ENCODE data around the gene RUVBL2. TPM values are rescaled to one million over a fixed set of nuclear protein-coding genes. Genes with fewer than 3 reads are reported as not detected.
A peak's percentile ranks its signal among the peaks of the same experiment; 100 is the strongest.

Gene RUVBL2
- total RNA-seq, 4 donors from 2014 or later: 69.2 to 120 (median 78.5) TPM

- H3K4me1 ChIP-seq: peaks cover 0 to 36% (median 24%) of the 10 kb centered on the region in 4 donors
- WGBS, 2 donors: 80 to 82% methylated on average over 19 of the region's 19 CpGs
- H3K9me3 ChIP-seq: no peaks in the 10 kb centered on the region
- H3K36me3 ChIP-seq: peaks cover 0 to 24% (median 0%) of the 10 kb centered on the region in 3 donors
- H3K4me3 ChIP-seq: no peak overlapping the region
- peak overlapping the region in 2 of 4 donors; percentile 92 to 97 for H3K27ac ChIP-seq
- H3K27me3 ChIP-seq: no peaks in the 10 kb centered on the region
- no peak for DNase-seq (ENCODE audit: low spot score in 2 of 2)
- TF ChIP-seq EP300 (IDR thresholded peaks at IDR 0.05): no peak
- no peak for TF ChIP-seq POLR2A (IDR thresholded peaks at IDR 0.05)
- TF ChIP-seq, protein P1, sequence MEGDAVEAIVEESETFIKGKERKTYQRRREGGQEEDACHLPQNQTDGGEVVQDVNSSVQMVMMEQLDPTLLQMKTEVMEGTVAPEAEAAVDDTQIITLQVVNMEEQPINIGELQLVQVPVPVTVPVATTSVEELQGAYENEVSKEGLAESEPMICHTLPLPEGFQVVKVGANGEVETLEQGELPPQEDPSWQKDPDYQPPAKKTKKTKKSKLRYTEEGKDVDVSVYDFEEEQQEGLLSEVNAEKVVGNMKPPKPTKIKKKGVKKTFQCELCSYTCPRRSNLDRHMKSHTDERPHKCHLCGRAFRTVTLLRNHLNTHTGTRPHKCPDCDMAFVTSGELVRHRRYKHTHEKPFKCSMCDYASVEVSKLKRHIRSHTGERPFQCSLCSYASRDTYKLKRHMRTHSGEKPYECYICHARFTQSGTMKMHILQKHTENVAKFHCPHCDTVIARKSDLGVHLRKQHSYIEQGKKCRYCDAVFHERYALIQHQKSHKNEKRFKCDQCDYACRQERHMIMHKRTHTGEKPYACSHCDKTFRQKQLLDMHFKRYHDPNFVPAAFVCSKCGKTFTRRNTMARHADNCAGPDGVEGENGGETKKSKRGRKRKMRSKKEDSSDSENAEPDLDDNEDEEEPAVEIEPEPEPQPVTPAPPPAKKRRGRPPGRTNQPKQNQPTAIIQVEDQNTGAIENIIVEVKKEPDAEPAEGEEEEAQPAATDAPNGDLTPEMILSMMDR (IDR thresholded peaks at IDR 0.05): no peak
Observed at GRCh38 chr19:48961051-48961649, 32.5 kb upstream of the RUVBL2 start.

DNA sequence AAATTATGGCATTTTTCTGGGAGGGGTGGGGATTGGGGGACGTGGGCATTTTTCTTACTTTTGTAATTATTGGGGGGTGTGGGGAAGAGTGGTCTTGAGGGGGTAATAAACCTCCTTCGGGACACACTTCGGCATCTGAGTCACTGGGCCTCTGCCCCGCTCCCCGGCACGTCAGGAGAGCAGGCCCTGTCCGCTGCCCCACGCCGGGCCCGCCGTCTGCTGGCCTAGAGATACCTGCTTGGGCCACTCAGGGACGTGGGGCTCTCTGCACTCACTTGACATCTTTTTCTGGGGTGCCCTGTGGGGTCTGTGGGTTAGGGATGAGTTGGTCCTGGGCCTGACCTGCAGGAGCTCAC lies 32.0 kb upstream of the RUVBL2 start:
- Histone ChIP-seq H3K4me1 (peaks cover 0 to 38% (median 27%) of the 10 kb centered on the region in 4 donors), H3K4me3 (no peak overlapping the region), H3K9me3 (no peaks in the 10 kb centered on the region), H3K27ac (peak overlapping the region; percentile 92 to 97 (median 96)), H3K36me3 (peaks cover 0 to 25% (median 0%) of the 10 kb centered on the region in 3 donors), H3K27me3 (no peaks in the 10 kb centered on the region)
- TF ChIP-seq POLR2A (IDR thresholded peaks at IDR 0.05) (no peak), EP300 (IDR thresholded peaks at IDR 0.05) (no peak)
- TF ChIP-seq, protein P1 (IDR thresholded peaks at IDR 0.05): no peak
- WGBS, 2 donors: 78 to 79% methylated on average over 12 of the region's 12 CpGs
- no peak for DNase-seq (ENCODE audit: low spot score in 2 of 2)

- Histone ChIP-seq H3K4me1 (peaks cover 0 to 44% (median 33%) of the 10 kb centered on the region in 4 donors), H3K4me3 (peak overlapping the region in 1 of 4 donors; percentile 7), H3K36me3 (peaks cover 0 to 31% (median 0%) of the 10 kb centered on the region in 3 donors), H3K27me3 (no peaks in the 10 kb centered on the region), H3K27ac (peak overlapping the region; percentile 92 to 97 (median 96)), H3K9me3 (no peaks in the 10 kb centered on the region)
- DNase-seq (ENCODE audit: low spot score in 2 of 2): peak in 1 of 2 donors; percentile 44
- TF ChIP-seq EP300 (IDR thresholded peaks at IDR 0.05) (peak in 1 of 2 donors; percentile 26), POLR2A (IDR thresholded peaks at IDR 0.05) (peak in 1 of 2 donors; percentile 51)
- TF ChIP-seq, protein P1 (IDR thresholded peaks at IDR 0.05): no peak
- 55 to 61% methylated on average over 22 of the region's 22 CpGs for WGBS, 2 donors
Observed at GRCh38 chr19:48962029-48962848, 31.4 kb upstream of the RUVBL2 start.

DNA sequence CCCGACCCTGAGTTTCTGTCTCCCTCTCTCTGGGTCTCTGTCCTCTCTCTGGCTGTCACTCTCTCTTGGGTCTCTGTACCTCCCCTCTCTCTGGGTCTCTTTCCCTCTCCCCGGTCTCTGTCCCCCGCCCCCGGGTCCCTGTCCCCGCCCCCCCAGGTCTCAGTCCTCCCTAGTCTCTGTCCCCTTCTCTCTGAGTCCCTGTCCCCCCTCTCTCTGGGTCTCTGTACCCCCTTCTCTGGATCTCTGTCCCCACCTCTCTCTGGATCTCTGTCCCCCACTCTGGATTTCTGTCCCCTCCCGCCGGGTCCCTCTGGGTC lies 30.9 kb upstream of the RUVBL2 start:
- WGBS, 2 donors: 53 to 55% methylated on average over 7 of the region's 7 CpGs
- Histone ChIP-seq H3K9me3 (no peaks in the 10 kb centered on the region), H3K4me3 (peak overlapping the region in 1 of 4 donors; percentile 7), H3K4me1 (peaks cover 0 to 50% (median 37%) of the 10 kb centered on the region in 4 donors), H3K36me3 (peaks cover 0 to 31% (median 0%) of the 10 kb centered on the region in 3 donors), H3K27me3 (no peaks in the 10 kb centered on the region), H3K27ac (peak overlapping the region; percentile 92 to 97 (median 96))
- DNase-seq (ENCODE audit: low spot score in 2 of 2): no peak
- TF ChIP-seq POLR2A (IDR thresholded peaks at IDR 0.05) (no peak), EP300 (IDR thresholded peaks at IDR 0.05) (no peak)
- TF ChIP-seq, protein P1 (IDR thresholded peaks at IDR 0.05): no peak

All from tibial nerve (tissue), 4 donors.